ENCODE results near the gene NFIA.

- TF ChIP-seq CTCF (conservative IDR thresholded peaks at IDR 0.05; ENCODE audit: low read length) (no peak), EZH2phosphoT487 (IDR thresholded peaks at IDR 0.05; ENCODE audit: borderline replicate concordance) (no peak)
Observed at GRCh38 chr1:61114178-61114870, 32.0 kb downstream of the NFIA start.

Data from Loucy (cell line).